SHP77 treated with DMSO at 0.1 percent for 48 hours (cell line): Measurements from ENCODE around the gene FGR.
"Not testable (repeated sequence)": the region's sequence is repeated elsewhere in the genome, so short reads cannot be mapped to it uniquely, and the experiment has no call there.

Source experiments
- DNase-seq: peaks from one replicate; lab custom pipeline; 2025; lab: John Stamatoyannopoulos, UW

The FGR gene

GRCh38 chr1:27659497-27660299 is 24.7 kb upstream of the FGR start:
- peak; percentile 60 for DNase-seq

- no peak for DNase-seq
Measured at GRCh38 chr1:27658951-27659496, 24.0 kb upstream of the FGR start.

GRCh38 chr1:27656157-27656893 is 21.3 kb upstream of the FGR start:
- DNase-seq = no peak

- no peak for DNase-seq
Measured at GRCh38 chr1:27655151-27655937, 20.4 kb upstream of the FGR start.

- no peak for DNase-seq
Measured at GRCh38 chr1:27652111-27652864, 17.3 kb upstream of the FGR start.

GRCh38 chr1:27650539-27651175 is 15.7 kb upstream of the FGR start:
- DNase-seq = peak; percentile 6

- DNase-seq = no peak
Measured at GRCh38 chr1:27650171-27650538, 15.2 kb upstream of the FGR start.

- no peak for DNase-seq
Measured at GRCh38 chr1:27649306-27649635, 14.3 kb upstream of the FGR start.

GRCh38 chr1:27648602-27649305 is 13.8 kb upstream of the FGR start:
- no peak for DNase-seq

- no peak for DNase-seq
Measured at GRCh38 chr1:27647328-27647727, 12.3 kb upstream of the FGR start.

GRCh38 chr1:27646676-27647075 is 11.7 kb upstream of the FGR start:
- DNase-seq = no peak

GRCh38 chr1:27645071-27645415 is 10.1 kb upstream of the FGR start:
- no peak for DNase-seq

GRCh38 chr1:27644369-27645070 is 9.5 kb upstream of the FGR start:
- DNase-seq = no peak

GRCh38 chr1:27643600-27644368 is 8.8 kb upstream of the FGR start:
- DNase-seq = peak; percentile 14

- DNase-seq = not testable (repeated sequence)
Measured at GRCh38 chr1:27640514-27640913, 5.5 kb upstream of the FGR start.

GRCh38 chr1:27638805-27639204 is 3.8 kb upstream of the FGR start:
- no peak for DNase-seq

GRCh38 chr1:27638047-27638734 is 3.2 kb upstream of the FGR start:
- DNase-seq = no peak

- DNase-seq = no peak
Measured at GRCh38 chr1:27635396-27636142, 584 bp upstream of the FGR start.
